HepG2 (cell line): ENCODE data around the gene CX3CR1. TPM values are rescaled to one million over a fixed set of nuclear protein-coding genes. Genes with fewer than 3 reads are reported as not detected.
A peak's percentile ranks its signal among the peaks of the same experiment; 100 is the strongest.

Experiments used
- ATF1 ChIP-seq: IDR thresholded peaks from 2 replicates; pipeline ENCODE4 v1.6.1; 2016; ENCODE audit warnings: mild to moderate bottlenecking, control low read depth
- CENPX ChIP-seq: sonication (generic); formaldehyde crosslinking; IDR thresholded peaks from 2 replicates; pipeline ENCODE4 v1.9.0; 2021; ENCODE audit warnings: mild to moderate bottlenecking, missing genetic modification reagents, moderate library complexity
- FIP1L1 ChIP-seq: fragments of 200-400 bp; formaldehyde crosslinking; IDR thresholded peaks from 2 replicates; pipeline ENCODE4 v1.6.1; 2018; ENCODE audit warnings: low read depth, mild to moderate bottlenecking, low read length, moderate library complexity, borderline replicate concordance; ENCODE audit not compliant: insufficient read depth
- KDM2A ChIP-seq: sonication (generic); formaldehyde crosslinking; IDR thresholded peaks from 2 replicates; pipeline ENCODE4 v1.4.0; 2020; ENCODE audit warnings: low read depth, missing genetic modification reagents, borderline replicate concordance
- KDM6A ChIP-seq: IDR thresholded peaks from 2 replicates; pipeline ENCODE4 v1.6.1; 2016; ENCODE audit warnings: low read depth
- MATR3 ChIP-seq: sonication (generic); formaldehyde crosslinking; IDR thresholded peaks from 2 replicates; pipeline ENCODE4 v1.4.0; 2020; ENCODE audit warnings: missing genetic modification reagents
- MBD4 ChIP-seq: IDR thresholded peaks from 2 replicates; pipeline ENCODE4 v1.6.1; 2012; ENCODE audit warnings: low read length, inconsistent platforms, borderline replicate concordance
- MTF1 ChIP-seq: sonication (generic); formaldehyde crosslinking; IDR thresholded peaks from 2 replicates; pipeline ENCODE4 v1.5.0; 2020; ENCODE audit warnings: missing genetic modification reagents
- PCBP2 ChIP-seq: fragments of 200-400 bp; formaldehyde crosslinking; optimal IDR thresholded peaks from 2 replicates; pipeline ENCODE3; 2018; ENCODE audit warnings: low read length, low read depth; ENCODE audit not compliant: poor library complexity, severe bottlenecking
- POLR2A ChIP-seq, 2 experiments: IDR thresholded peaks; 2 replicates each; pipeline ENCODE4 v1.6.1; 2011; ENCODE audit warnings: low read depth in 2 of 2, low read length in 2 of 2, mild to moderate bottlenecking in 1 of 2, moderate library complexity in 1 of 2; ENCODE audit not compliant: insufficient read depth in 1 of 2
- SCMH1 ChIP-seq: sonication (generic); formaldehyde crosslinking; IDR thresholded peaks from 2 replicates; pipeline ENCODE4 v1.9.0; 2021; ENCODE audit warnings: missing genetic modification reagents, mild to moderate bottlenecking, borderline replicate concordance
- SMAD3 ChIP-seq: sonication (generic); formaldehyde crosslinking; IDR thresholded peaks from 2 replicates; pipeline ENCODE4 v1.4.0; 2020; ENCODE audit warnings: missing genetic modification reagents
- ZMYM3 ChIP-seq: sonication (generic); formaldehyde crosslinking; IDR thresholded peaks from 2 replicates; pipeline ENCODE4 v1.5.1; 2020; ENCODE audit warnings: mild to moderate bottlenecking, missing genetic modification reagents
- ZNF12 ChIP-seq: sonication (generic); formaldehyde crosslinking; IDR thresholded peaks from 2 replicates; pipeline ENCODE4 v1.5.0; 2020; ENCODE audit warnings: missing genetic modification reagents
- ZNF253 ChIP-seq: sonication (generic); formaldehyde crosslinking; IDR thresholded peaks from 2 replicates; pipeline ENCODE4 v1.8.0; 2022; ENCODE audit warnings: mild to moderate bottlenecking, missing genetic modification reagents, borderline replicate concordance
- ZNF263 ChIP-seq: sonication (generic); formaldehyde crosslinking; IDR thresholded peaks from 2 replicates; pipeline ENCODE4 v1.4.0; 2020; ENCODE audit warnings: missing genetic modification reagents
- ZNF296 ChIP-seq: sonication (generic); formaldehyde crosslinking; conservative IDR thresholded peaks from 2 replicates; pipeline ENCODE4 v1.5.0; 2020; ENCODE audit warnings: mild to moderate bottlenecking, missing genetic modification reagents
- ZNF567 ChIP-seq: sonication (generic); formaldehyde crosslinking; IDR thresholded peaks from 2 replicates; pipeline ENCODE4 v1.8.1; 2023; ENCODE audit warnings: mild to moderate bottlenecking, missing genetic modification reagents, borderline replicate concordance
- ZNF7 ChIP-seq: IDR thresholded peaks from 2 replicates; pipeline ENCODE4 v1.6.1; 2016; ENCODE audit warnings: missing biosample characterization, missing genetic modification reagents
- ZNF724P ChIP-seq: sonication (generic); formaldehyde crosslinking; IDR thresholded peaks from 2 replicates; pipeline ENCODE4 v1.8.0; 2022; ENCODE audit warnings: missing genetic modification reagents, borderline replicate concordance
- polyA plus RNA-seq, 8 experiments: library from polyadenylated mRNA; depleted of rRNA in 3 of 8; stranded (reverse) in 7 of 8; unstranded in 1 of 8; fragments of >200 nt; fragmentation: Illumina TruSeq in 4 of 8; extraction: Trizol in 4 of 8; gene quantifications; 2 replicates each; pipeline versions ENCODE4 v1.2.1 to v1.2.3, GENCODE V29; 2011 to 2016; ENCODE audit warnings: low read depth in 4 of 8, missing spikeins in 1 of 8, mixed read lengths in 1 of 8; ENCODE audit not compliant: insufficient read depth in 1 of 8
- total RNA-seq, 5 experiments: library from RNA; depleted of rRNA; stranded (reverse); fragments of >200 nt; fragmentation: Illumina TruSeq; extraction: Trizol; gene quantifications; 2 replicates each; pipeline ENCODE4 v1.2.3, GENCODE V29; 2016; ENCODE audit warnings: low read depth in 1 of 5
- TF ChIP-seq, protein P1 (sequence below): sonication (generic); formaldehyde crosslinking; IDR thresholded peaks from 2 replicates; pipeline ENCODE4 v1.4.0; 2020; ENCODE audit warnings: missing genetic modification reagents
- TF ChIP-seq, protein P2 (sequence below), 2 experiments: sonication (generic) in 1 of 2; formaldehyde crosslinking in 1 of 2; IDR thresholded peaks; 2 replicates each; pipeline versions ENCODE4 v1.4.0 to v1.6.1; 2016 to 2020; ENCODE audit warnings: borderline replicate concordance in 1 of 2, low read depth in 1 of 2, mild to moderate bottlenecking in 1 of 2, missing genetic modification reagents in 1 of 2
- TF ChIP-seq, protein P3 (sequence below): sonication (generic); formaldehyde crosslinking; IDR thresholded peaks from 2 replicates; pipeline ENCODE4 v1.5.0; 2020; ENCODE audit warnings: missing genetic modification reagents
- TF ChIP-seq, protein P4 (sequence below): sonication (generic); formaldehyde crosslinking; IDR thresholded peaks from 2 replicates; pipeline ENCODE4 v1.5.1; 2020; ENCODE audit warnings: mild to moderate bottlenecking, missing genetic modification reagents, moderate library complexity

CX3CR1 gene
- total and polyA plus RNA-seq, 2 of the 13 experiments (the other 11 are each of a cell fraction or from before 2014, with no cell fraction given), result not detected

DNA sequence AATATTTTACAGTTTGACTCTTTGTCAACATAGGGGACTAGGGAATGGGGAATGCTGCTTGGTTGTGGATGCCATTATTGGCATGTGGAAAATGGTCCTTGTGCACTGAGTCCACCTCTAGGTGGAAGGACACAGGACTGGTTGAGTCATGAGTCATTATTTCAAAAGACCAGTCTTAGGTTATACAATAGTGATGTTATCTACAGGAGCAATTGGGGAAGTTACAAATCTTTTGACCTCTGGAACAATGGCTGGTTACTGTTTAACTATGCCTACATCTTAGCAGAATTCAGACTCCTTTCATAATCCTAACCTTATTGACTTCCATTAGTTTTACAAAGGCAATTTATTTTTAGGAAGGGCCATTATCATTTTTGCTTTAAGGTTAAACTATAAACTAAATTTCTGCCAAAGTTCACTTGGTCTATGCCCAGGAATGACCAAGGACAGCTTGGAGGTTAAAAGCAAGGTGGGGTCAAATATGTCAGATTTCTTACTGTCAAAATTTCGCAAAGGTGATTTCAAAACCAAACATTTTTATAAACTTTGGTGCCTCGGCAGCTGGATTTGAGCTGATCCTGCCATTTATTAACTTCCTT is 37.8 kb upstream of the CX3CR1 start (continued):
- TF ChIP-seq, protein P1, sequence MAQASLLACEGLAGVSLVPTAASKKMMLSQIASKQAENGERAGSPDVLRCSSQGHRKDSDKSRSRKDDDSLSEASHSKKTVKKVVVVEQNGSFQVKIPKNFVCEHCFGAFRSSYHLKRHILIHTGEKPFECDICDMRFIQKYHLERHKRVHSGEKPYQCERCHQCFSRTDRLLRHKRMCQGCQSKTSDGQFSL, result peak; percentile 25; the same call in 1 of the 2 replicates
- TF ChIP-seq SCMH1 (CRISPR knock-in tag) (no peak), MBD4 (peak; percentile 60; the same call in 1 of the 2 replicates), MTF1 (no peak), ZNF296 (no peak), ZNF7 (0 out of 2 replicates have a peak, but pooled peaks have one; percentile 58), MATR3 (CRISPR knock-in tag) (no peak), PCBP2 (no peak), ZNF253 (CRISPR knock-in tag) (no peak), CENPX (CRISPR knock-in tag) (no peak), ZNF567 (CRISPR knock-in tag) (no peak), ZNF724P (no peak), ZNF12 (CRISPR knock-in tag) (peak; percentile 80), ATF1 (CRISPR knock-in tag) (no peak; the same call in 1 of the 2 replicates), POLR2A (IDR thresholded peaks at IDR 0.05; ENCODE audit: insufficient read depth in 1 of 2, low read depth in 2 of 2, low read length in 2 of 2) (no peak), FIP1L1 (no peak), SMAD3 (CRISPR knock-in tag) (peak; percentile 66), KDM6A (CRISPR knock-in tag) (peak; percentile 80), ZNF263 (CRISPR knock-in tag) (no peak), KDM2A (CRISPR knock-in tag) (no peak), ZMYM3 (CRISPR knock-in tag) (peak; percentile 72; the same call in 1 of the 2 replicates)
- TF ChIP-seq, protein P2, sequence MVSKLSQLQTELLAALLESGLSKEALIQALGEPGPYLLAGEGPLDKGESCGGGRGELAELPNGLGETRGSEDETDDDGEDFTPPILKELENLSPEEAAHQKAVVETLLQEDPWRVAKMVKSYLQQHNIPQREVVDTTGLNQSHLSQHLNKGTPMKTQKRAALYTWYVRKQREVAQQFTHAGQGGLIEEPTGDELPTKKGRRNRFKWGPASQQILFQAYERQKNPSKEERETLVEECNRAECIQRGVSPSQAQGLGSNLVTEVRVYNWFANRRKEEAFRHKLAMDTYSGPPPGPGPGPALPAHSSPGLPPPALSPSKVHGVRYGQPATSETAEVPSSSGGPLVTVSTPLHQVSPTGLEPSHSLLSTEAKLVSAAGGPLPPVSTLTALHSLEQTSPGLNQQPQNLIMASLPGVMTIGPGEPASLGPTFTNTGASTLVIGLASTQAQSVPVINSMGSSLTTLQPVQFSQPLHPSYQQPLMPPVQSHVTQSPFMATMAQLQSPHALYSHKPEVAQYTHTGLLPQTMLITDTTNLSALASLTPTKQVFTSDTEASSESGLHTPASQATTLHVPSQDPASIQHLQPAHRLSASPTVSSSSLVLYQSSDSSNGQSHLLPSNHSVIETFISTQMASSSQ (IDR thresholded peaks at IDR 0.05; ENCODE audit: low read depth), result peak; percentile 99
- TF ChIP-seq, protein P2 (CRISPR knock-in tag; IDR thresholded peaks at IDR 0.05; ENCODE audit: borderline replicate concordance), result peak; percentile 98
- TF ChIP-seq, protein P3, sequence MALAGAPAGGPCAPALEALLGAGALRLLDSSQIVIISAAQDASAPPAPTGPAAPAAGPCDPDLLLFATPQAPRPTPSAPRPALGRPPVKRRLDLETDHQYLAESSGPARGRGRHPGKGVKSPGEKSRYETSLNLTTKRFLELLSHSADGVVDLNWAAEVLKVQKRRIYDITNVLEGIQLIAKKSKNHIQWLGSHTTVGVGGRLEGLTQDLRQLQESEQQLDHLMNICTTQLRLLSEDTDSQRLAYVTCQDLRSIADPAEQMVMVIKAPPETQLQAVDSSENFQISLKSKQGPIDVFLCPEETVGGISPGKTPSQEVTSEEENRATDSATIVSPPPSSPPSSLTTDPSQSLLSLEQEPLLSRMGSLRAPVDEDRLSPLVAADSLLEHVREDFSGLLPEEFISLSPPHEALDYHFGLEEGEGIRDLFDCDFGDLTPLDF, result no peak
- TF ChIP-seq, protein P4, sequence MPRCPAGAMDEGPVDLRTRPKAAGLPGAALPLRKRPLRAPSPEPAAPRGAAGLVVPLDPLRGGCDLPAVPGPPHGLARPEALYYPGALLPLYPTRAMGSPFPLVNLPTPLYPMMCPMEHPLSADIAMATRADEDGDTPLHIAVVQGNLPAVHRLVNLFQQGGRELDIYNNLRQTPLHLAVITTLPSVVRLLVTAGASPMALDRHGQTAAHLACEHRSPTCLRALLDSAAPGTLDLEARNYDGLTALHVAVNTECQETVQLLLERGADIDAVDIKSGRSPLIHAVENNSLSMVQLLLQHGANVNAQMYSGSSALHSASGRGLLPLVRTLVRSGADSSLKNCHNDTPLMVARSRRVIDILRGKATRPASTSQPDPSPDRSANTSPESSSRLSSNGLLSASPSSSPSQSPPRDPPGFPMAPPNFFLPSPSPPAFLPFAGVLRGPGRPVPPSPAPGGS, result no peak
